HCT116 (cell line): ENCODE results near the gene CBFA2T2. TPM values are rescaled to one million over a fixed set of nuclear protein-coding genes. Genes with fewer than 3 reads are reported as not detected.

ENCODE experiments used
- ATAC-seq: fragments of 200-7000 bp; cut with Tn5 transposase; 2 replicates; pipeline ENCODE4 v1.9.1; 2020; ENCODE audit warnings: mild to moderate bottlenecking, moderate library complexity
- BruUV-seq: library from RNA; stranded (reverse); fragments of 400-500 nt; replicated peaks from 2 replicates; lab custom pipeline; 2021; lab: Mats Ljungman, UMichigan
- CTCF ChIA-PET: fragments of 300-600 bp; sonication (Branson Sonifier 250); formaldehyde crosslinking; loops from one replicate; lab custom pipeline; 2021; ENCODE audit warnings: antibody characterized with exemption; lab: Charles Lee
- POLR2A ChIA-PET: fragments of 300-600, 350-600 bp; sonication (Branson Sonifier 250); formaldehyde crosslinking; loops from one replicate; lab custom pipeline; 2021; ENCODE audit warnings: antibody characterized with exemption; lab: Charles Lee
- RAD21 ChIA-PET, 2 experiments: fragments of 300-600 bp; sonication (Branson Sonifier 250); formaldehyde crosslinking; loops; one replicate each; lab custom pipeline; 2023; ENCODE audit warnings: low total read pairs in 2 of 2; ENCODE audit not compliant: uncharacterized antibody in 2 of 2, unreplicated experiment in 2 of 2, low non-redundant PET in 1 of 2; lab: Charles Lee
- DNase-seq: peaks from one replicate; pipeline ENCODE4 v3.0.0-alpha.2; 2010; ENCODE audit warnings: low read depth, low spot score
- H2AFZ ChIP-seq: fragments of 200-600 bp; shearing (Covaris generic), sonication (generic); 2 replicates; pipeline ENCODE4 v1.6.1; 2017; ENCODE audit warnings: low read depth, mixed run types, mixed read lengths, antibody characterized with exemption, low read length; ENCODE audit not compliant: poor library complexity, severe bottlenecking
- H3K27ac ChIP-seq: 2 replicates; pipeline ENCODE4 v1.5.1; 2012; ENCODE audit warnings: low read depth, low read length
- H3K27me3 ChIP-seq: fragments of 200-600 bp; sonication (generic); 2 replicates; pipeline ENCODE4 v1.6.1; 2016; ENCODE audit warnings: mixed run types, low read length, mixed read lengths; ENCODE audit not compliant: insufficient read depth
- H3K36me3 ChIP-seq, 2 experiments: fragments of 200-500 bp in 1 of 2; fragments of 200-600 bp in 1 of 2; sonication (Bioruptor generic) in 1 of 2; sonication (generic) in 1 of 2; 2 replicates each; pipeline versions ENCODE4 v1.5.1 to v1.6.1; 2014 to 2016; ENCODE audit warnings: low read length in 2 of 2, inconsistent platforms in 1 of 2, mixed read lengths in 1 of 2, mixed run types in 1 of 2; ENCODE audit not compliant: insufficient read depth in 2 of 2, control insufficient read depth in 1 of 2
- H3K4me1 ChIP-seq, 2 experiments: fragments of 200-600 bp in 1 of 2; sonication (generic) in 1 of 2; 2 replicates each; pipeline versions ENCODE4 v1.5.1 to v1.6.1; 2012 to 2017; ENCODE audit warnings: low read length in 2 of 2, inconsistent platforms in 1 of 2, mild to moderate bottlenecking in 1 of 2, mixed read lengths in 1 of 2, mixed run types in 1 of 2, moderate library complexity in 1 of 2; ENCODE audit not compliant: insufficient read depth in 2 of 2, control insufficient read depth in 1 of 2
- H3K4me2 ChIP-seq: fragments of 200-600 bp; sonication (generic); 2 replicates; pipeline ENCODE4 v1.6.1; 2017; ENCODE audit warnings: mixed run types, low read length, mixed read lengths
- H3K4me3 ChIP-seq, 2 experiments: fragments of 200-600 bp in 1 of 2; sonication (generic) in 1 of 2; replicated peaks in 1 of 2; 2 replicates each; pipeline ENCODE4 v1.5.1; 2011 to 2016; ENCODE audit warnings: low read length in 2 of 2, control low read depth in 1 of 2, low read depth in 1 of 2, mild to moderate bottlenecking in 1 of 2, mixed read lengths in 1 of 2, mixed run types in 1 of 2
- H3K79me2 ChIP-seq: fragments of 200-600 bp; sonication (generic); 2 replicates; pipeline ENCODE4 v1.6.1; 2017; ENCODE audit warnings: mild to moderate bottlenecking, mixed run types, low read length, moderate library complexity, mixed read lengths; ENCODE audit not compliant: insufficient read depth
- H3K9ac ChIP-seq: fragments of 200-600 bp; sonication (generic); 2 replicates; pipeline ENCODE4 v1.6.1; 2016; ENCODE audit warnings: low read length, mixed read lengths
- H3K9me2 ChIP-seq: fragments of 200-600 bp; sonication (generic), shearing (Covaris generic); 2 replicates; pipeline ENCODE4 v1.6.1; 2017; ENCODE audit warnings: mixed run types, mild to moderate bottlenecking, moderate library complexity; ENCODE audit not compliant: insufficient read depth
- H3K9me3 ChIP-seq, 2 experiments: fragments of 200-500 bp in 1 of 2; fragments of 200-600 bp in 1 of 2; sonication (Bioruptor generic) in 1 of 2; sonication (generic) in 1 of 2; 2 replicates each; pipeline ENCODE4 v1.6.1; 2014 to 2017; ENCODE audit warnings: low read length in 2 of 2, mixed read lengths in 2 of 2, inconsistent platforms in 1 of 2, low read depth in 1 of 2, mild to moderate bottlenecking in 1 of 2, mixed run types in 1 of 2, moderate library complexity in 1 of 2; ENCODE audit not compliant: control insufficient read depth in 1 of 2, insufficient read depth in 1 of 2
- H4K20me1 ChIP-seq: fragments of 200-600 bp; sonication (generic), shearing (Covaris generic); 2 replicates; pipeline ENCODE4 v1.6.1; 2017; ENCODE audit warnings: mixed run types, mild to moderate bottlenecking, moderate library complexity; ENCODE audit not compliant: insufficient read depth
- ATF3 ChIP-seq: IDR thresholded peaks from 2 replicates; pipeline ENCODE4 v1.6.1; 2012
- CEBPB ChIP-seq: IDR thresholded peaks from 2 replicates; pipeline ENCODE4 v1.6.1; 2012; ENCODE audit warnings: low read depth
- CTCF ChIP-seq, 3 experiments: fragments of 200-600 bp in 1 of 3; sonication (generic) in 1 of 3; IDR thresholded peaks in 2 of 3; conservative IDR thresholded peaks in 1 of 3; 2 replicates each; pipeline ENCODE4 v1.5.1; 2012 to 2017; ENCODE audit warnings: low read depth in 2 of 3, low read length in 2 of 3, antibody characterized with exemption in 1 of 3, borderline replicate concordance in 1 of 3, control low read depth in 1 of 3, mild to moderate bottlenecking in 1 of 3, mixed read lengths in 1 of 3, mixed run types in 1 of 3, moderate library complexity in 1 of 3; ENCODE audit not compliant: insufficient read depth in 1 of 3
- ELF1 ChIP-seq: IDR thresholded peaks from 2 replicates; pipeline ENCODE4 v1.6.1; 2012; ENCODE audit warnings: low read depth, borderline replicate concordance
- FOSL1 ChIP-seq: IDR thresholded peaks from 2 replicates; pipeline ENCODE4 v1.6.1; 2012; ENCODE audit warnings: low read depth
- POLR2A ChIP-seq: IDR thresholded peaks from 2 replicates; pipeline ENCODE4 v1.7.0; 2011; ENCODE audit warnings: borderline replicate concordance; ENCODE audit not compliant: insufficient read depth, insufficient read length; ENCODE audit errors: extremely low read depth
- ZFX ChIP-seq: fragments of 450-650 bp; IDR thresholded peaks from 2 replicates; pipeline ENCODE4 v1.6.1; 2017
- ZNF274 ChIP-seq: fragments of 200-500 bp; sonication (Bioruptor generic); IDR thresholded peaks from 2 replicates; pipeline ENCODE4 v1.6.1; 2014; ENCODE audit warnings: mild to moderate bottlenecking, low read depth, low read length, inconsistent platforms
- intact Hi-C: fragments of 100-400 bp; cut with micrococcal nuclease; formaldehyde crosslinking; loops from 2 replicates; pipeline ENCODE4 v1.10.0; 2022
- total RNA-seq: library from RNA; stranded (reverse); gene quantifications from one replicate; pipeline ENCODE4 v1.2.1, GENCODE V29; 2021; ENCODE audit not compliant: unreplicated experiment

Gene CBFA2T2
- total RNA-seq, 1 experiment from 2014 or later: 8.0 TPM

GRCh38 chr20:33604991-33605370 lies 115.1 kb downstream of the CBFA2T2 start:
- Histone ChIP-seq H3K79me2 (no peaks in the 10 kb centered on the region), H3K9me3 (no peaks in the 10 kb centered on the region), H3K27ac (no peak overlapping the region), H3K4me2 (no peak overlapping the region), H2AFZ (no peak overlapping the region), H3K4me1 (no peaks in the 10 kb centered on the region), H4K20me1 (no peaks in the 10 kb centered on the region), H3K27me3 (no peaks in the 10 kb centered on the region), H3K4me3 (no peak overlapping the region), H3K36me3 (no peaks in the 10 kb centered on the region), H3K9ac (no peak overlapping the region), H3K9me2 (no peaks in the 10 kb centered on the region)
- ATAC-seq: no peak
- RAD21 ChIA-PET: no interaction called here
- POLR2A ChIA-PET: no interaction called here
- intact Hi-C loops: no loop called here
- TF ChIP-seq ZFX (no peak), POLR2A (no peak), ZNF274 (no peak), CTCF (IDR thresholded peaks at IDR 0.05 in 2 of 3, conservative IDR thresholded peaks at IDR 0.05 in 1 of 3; ENCODE audit: borderline replicate concordance in 1 of 3, insufficient read depth in 1 of 3, low read depth in 2 of 3, low read length in 2 of 3) (no peak), ELF1 (no peak), CEBPB (no peak), FOSL1 (no peak), ATF3 (no peak)
- CTCF ChIA-PET: no interaction called here
- no TSS peak for BruUV-seq
- DNase-seq: no peak
